ENCODE results near the gene MTA3.

MTA3 gene

DNA sequence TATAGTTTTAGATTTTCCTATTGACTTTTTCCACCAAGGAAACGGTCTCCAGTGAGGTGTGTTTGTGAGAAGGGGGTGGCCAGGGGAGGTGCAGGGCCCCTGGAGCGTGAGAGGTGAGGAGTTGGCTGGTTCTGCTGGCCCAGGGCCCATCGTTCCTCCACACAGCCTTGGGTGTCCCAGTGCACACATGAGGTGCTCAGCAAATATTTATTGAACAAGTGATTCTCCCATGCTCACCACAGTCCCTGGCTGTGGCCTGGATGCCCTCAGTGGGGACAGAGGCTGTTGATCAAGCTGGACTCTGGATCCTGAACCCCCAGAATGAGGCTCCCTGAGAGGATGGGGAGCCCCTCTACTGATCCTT is 219.0 kb downstream of the MTA3 start:
- no peak for DNase-seq (ENCODE audit: low read depth)

DNA sequence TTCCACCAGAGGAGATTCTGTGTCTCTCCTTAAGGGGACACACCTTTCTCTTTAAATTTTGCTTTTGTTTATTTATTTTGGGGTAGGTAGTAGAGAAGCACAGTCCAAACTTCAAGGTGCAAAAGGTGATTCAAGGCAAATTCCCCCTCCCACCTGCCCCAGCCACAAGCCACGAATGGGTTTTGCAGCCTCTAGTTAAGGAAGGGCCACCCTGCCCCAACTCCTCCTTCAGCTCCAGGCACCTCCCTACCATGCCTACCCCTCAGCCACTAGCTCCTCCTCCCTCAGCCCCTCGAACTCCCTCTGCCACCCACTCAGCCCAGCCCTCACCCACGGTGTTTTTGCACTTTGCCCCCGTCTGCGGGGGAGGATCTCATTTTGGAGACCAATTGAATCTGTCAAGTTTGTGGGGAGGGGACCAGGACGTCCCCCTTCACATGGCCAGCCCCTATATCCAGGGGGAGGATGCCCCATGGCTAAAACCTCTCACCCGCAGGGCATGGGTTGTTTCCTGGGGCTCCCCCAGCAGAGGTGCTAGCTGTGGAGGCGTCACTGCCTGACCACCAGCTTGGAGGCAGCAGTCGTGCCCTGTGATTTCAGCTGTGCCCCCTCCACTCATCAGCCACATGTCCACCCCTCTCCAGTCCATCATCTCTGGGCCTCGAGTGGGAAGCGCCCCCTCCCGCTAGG is 219.5 kb downstream of the MTA3 start:
- no peak for DNase-seq (ENCODE audit: low read depth)

DNA sequence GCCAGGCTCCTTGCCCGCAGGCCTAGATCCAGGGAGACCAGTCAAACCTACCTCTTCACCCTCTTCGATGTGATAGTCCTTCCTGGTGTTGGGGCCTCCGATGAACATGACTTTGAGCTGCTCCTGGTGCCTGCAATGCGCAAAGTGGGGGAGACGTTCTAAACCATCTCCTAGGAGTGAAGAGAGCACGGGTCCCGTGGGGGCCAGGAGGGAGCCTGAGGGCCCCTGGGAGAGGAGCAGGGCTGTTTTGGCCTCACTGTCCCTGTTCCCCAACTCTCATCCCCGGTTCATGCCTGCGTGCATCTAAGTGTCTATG is 220.0 kb downstream of the MTA3 start:
- no peak for DNase-seq (ENCODE audit: low read depth)

DNA sequence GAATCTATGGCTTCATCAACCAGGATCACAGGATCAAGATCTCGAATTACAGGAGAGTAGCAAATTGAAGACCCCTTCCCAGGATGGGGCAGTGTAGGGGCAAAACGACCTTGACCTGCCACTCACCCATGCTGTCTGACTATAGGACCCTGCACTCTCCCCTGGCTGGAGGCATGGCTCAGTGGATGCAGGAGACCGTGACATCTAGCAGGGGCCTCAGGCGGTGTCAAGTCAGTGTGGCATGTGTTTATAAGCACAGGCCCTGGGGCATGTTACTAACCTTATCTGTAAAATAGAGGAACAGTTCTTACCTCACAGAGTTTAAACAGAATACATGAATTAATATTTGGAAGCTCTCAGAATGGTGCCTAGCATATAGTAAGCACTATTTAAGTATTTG is 220.4 kb downstream of the MTA3 start:
- no peak for DNase-seq (ENCODE audit: low read depth)

DNA sequence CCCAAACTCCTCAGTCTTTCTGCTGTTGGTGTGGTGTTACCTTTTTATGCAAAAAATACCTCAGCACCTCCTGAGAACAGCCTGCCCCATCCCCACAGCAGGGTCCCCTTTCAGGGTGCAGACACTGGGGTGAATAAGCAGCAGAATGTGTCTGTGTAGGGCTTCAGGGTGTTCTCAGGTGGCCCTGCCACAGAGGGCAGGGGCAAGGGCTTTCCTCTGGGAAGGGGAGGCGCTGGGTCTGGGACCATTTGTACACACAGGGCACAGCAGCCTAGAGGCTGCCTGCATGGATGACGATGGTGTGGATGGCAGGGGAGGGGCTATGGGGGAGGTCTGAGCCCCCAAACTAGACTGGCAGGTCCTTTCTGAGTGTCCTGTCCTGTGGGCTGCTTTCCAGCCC is 221.3 kb downstream of the MTA3 start:
- no peak for DNase-seq (ENCODE audit: low read depth)

DNA sequence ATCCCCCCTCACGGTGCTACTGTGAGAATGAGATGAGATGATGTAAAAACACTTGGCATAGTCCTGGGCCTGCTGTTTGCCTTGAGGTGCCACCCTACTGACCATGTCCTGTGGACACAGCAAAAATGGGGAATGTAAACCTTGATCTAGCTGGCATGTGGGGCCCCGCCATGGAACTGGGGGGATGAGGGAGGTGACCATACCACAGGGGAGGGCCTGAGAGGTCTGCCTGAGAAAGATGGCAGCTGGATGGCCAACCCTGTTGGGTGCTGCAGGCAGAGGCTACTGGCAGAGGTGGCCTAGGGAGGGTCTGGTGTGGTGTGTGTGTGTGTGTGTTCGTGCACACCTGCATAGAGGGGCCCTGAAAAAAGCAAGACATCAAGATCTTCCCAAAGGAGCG is 223.2 kb downstream of the MTA3 start:
- no peak for DNase-seq (ENCODE audit: low read depth)

DNA sequence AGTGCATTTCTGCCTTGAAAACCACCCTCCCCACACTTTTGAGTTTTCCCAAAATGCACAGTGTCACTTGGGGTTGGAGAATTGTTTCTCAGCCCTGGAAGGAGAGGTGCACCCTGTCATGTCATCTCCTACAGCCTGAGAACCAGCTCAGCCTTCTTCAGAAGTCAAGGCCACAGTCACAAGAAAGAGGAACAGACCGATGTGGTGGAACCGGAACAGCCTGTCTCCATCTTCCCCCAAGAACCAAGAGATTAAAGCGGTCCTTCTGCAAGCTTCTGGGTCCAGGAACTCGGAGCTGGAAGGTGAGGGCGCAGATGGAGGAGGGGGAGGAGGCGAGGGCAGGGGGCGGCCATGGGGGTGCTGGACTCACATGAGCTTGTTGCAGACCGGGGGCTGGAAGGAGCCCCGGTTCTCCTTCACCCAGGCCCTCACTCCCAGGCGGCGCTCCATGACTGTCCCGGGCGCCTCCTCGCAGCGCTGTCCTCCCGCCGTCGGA is 223.7 kb downstream of the MTA3 start:
- DNase-seq (ENCODE audit: low read depth), result no peak

DNA sequence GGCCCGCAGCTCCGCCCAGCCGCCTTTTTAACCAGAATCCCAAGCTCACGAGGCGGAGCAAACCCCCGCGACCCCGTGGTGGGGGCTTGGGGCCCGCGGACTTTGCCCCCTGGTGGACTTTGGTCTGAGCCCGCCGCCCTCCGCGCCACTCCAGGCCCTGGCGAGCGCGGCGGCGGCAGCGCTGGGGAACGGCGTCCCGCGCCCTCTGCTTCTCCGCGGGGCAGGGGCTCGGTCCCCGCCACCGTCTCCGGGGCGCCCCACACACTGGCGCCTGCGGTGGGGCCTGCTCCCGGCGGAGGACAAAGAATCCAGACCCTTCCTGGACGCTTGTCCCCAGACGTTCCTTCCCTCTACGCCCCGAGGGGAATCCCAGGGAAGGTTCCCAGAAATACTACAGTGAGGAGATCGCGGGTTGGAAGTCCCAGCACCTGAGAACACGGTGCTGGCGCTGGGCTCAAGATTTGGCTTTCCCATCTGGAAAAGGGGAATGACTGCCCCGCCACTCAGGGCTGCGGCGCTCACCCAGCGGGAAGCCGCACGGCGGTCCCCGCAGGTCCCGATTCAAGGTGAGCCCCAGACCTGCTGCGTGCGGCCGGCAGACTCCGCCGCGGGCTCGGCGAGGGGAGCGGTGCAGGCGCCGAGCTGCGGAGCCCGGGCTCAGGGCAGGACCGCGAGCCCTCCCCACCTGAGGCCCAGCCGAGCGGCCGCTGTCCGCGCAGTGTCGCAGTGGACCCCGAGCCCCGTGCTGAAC is 224.3 kb downstream of the MTA3 start, which contains the start of gene HAAO:
Gene HAAO (minus strand): TSS at position 1 of the 751 bp plus-strand sequence. CDS start 47 bp downstream, outside the sequence.
- no peak for DNase-seq (ENCODE audit: low read depth)

DNA sequence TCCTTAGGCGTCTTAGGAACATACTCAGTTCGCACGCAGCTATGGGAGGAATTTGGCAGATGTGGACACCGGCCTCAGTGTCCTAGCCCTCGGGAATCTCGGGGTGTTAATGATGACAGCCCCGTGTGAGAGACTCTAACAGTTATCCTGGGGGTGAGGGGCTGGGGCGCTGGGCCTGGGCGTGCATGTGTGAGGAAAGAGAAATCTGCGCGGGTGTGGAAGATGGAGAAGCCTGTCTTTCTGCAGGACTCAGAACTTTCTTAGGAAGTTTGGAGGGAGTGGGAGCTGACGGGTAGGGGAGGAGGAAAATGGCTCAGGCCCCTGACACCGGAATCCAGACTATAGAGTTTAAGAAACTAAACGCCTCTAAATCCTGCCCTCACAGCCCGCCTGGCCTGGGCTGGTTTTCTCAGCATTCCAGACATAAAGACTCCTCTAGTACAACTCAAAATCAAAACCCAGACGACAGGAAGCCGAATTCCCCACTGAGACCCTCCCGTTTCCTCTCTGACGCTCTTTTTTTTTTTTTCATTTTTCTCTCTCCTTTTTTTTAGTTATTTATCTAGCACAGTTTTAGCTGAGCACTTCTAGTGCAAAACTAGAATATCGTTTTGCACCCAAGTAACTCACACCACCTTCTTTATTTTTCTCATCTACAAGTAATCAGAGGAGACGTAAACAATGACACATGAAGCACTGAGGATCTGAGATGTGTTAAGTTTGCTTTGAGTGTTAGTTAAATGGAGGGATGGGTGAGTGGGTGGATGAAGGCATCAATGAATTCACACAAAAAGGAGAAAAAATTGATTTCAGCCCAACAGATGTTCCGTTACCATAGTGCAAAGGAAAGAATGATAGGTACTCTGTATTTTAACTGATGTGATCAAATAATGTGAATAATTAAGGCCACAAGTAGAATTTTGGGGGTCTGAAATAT is 225.2 kb downstream of the MTA3 start:
- no peak for DNase-seq (ENCODE audit: low read depth)

DNA sequence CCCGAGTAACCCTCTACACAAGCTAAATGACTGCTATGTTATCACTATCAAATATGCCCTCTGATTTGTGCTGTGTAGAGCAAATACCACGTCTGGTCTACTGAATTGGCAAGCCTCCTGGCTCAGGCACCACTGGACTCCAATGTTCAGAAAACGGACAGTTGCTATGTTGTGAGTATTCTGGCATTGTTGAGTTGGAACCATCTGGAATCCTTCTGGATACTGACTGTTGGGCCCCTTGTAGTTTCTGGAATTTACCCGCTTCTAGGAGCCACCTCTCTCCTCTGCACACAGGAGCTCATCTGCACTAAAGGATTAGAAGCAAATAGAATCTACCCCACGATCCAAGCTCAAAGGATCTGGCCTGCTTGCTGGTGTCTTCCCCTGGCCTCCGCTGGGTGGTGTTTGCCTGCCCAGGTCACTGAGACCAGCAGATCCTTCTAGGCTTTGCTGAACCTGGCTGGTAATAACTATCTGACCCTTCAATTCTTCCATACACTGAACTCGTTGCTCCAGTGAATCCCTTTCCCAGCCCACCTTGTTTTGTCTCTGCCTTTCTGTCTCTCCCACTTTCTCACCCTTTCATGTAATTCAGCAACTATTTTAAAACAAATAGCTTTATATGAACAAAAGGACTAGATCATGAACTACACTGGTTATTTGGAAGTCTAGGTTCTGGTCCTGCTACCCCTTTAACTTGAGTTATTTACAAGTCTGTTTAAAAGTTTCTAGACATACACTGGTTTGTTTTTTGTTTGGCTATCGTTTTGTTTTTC is 226.0 kb downstream of the MTA3 start:
- no peak for DNase-seq (ENCODE audit: low read depth)

DNA sequence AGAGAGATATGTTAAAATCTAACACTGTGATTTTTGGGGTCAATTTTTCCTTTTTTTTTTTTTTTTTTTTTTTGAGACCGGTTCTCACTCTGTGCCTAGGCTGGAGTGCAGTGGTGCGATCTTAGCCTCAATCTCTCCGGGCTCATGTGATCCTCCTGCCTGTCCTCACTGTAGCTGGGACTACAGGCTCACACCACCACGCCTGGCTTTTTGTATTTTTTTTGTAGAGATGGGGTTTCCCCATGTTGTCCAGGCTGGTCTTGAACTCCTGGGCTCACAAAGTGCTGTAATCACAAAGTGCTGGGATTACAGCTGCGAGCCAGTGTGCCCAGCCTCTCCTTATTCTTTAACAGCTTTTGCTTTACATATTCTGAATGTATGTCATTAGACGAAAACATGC is 226.8 kb downstream of the MTA3 start:
- DNase-seq (ENCODE audit: low read depth), result no peak

DNA sequence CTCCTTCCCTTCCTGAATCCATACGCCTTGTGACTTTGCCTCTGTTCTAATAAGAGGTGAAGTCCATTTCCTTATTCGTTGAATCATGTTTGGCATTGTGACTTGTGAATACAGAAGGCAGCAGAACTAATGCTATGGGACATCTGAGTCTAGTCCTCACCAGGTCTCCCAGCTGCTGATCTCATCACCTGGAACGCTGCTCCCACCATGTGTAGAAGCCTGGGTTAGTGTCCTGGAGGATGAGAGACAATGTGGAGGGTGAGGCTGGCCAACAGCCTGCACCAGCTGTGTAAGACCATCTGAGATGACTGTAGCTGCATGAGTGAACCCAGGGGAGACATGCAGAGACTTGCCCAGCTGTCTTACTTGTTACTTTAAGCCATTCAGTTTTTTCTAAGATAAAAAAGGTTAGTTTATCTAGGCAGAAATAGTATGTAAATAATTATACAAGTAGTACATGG is 227.4 kb downstream of the MTA3 start:
- no peak for DNase-seq (ENCODE audit: low read depth)

DNA sequence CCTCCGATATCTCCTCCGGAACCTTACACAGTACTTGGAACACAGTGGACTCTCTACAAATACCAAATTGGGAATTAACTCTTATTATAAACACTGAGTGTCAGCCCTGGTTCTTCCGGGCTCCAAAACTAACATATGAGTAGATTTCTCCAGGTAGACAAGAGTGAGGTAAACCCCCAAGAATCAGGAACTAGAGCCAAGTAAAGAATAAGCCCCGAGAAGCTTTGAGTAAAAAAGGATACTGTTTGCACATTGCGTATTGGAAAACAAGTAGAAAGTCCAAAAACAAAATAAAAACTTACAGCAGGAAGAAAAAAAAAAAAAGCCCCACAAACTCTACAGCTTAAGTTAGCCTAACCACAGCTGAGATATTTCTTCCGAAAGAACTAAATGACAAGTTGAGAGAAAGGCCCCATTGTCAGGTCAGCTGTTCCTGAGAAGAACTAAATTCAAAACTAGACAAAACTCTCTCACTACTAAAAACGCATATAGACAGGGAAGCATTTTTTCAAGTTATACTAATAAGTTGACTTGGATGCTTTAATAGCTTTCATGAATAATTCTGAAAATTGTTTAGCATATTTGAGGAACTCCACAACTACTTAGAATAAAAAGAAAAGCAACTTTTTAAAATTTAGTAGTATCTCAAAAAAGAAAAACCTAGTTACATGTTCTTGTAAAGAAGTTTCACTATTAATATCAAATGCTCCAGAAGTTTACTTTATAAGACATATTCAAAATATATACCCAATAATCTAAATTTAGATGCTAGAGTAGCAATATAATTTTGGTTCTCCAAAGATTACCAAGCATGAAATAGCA is 228.2 kb downstream of the MTA3 start:
- DNase-seq (ENCODE audit: low read depth), result no peak

DNA sequence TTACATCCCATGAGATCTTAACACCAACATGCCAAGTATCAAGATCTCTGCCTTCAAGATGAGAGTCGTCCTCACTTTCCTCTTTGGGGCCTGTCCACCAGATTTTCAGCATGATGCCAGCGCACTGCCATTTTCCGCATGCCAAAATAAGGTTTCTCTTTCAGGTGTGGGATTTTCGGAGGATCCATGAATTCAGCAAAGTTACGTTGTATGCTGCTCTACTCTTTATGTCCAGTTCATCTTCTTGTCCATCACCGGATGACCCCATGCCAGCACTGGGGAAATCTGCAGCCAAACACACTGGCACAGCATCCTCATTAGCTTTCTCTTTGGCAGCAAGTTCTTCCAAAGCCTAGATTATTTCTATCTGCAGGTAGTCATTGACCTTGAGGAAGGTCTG is 228.8 kb downstream of the MTA3 start:
- DNase-seq (ENCODE audit: low read depth), result no peak

DNA sequence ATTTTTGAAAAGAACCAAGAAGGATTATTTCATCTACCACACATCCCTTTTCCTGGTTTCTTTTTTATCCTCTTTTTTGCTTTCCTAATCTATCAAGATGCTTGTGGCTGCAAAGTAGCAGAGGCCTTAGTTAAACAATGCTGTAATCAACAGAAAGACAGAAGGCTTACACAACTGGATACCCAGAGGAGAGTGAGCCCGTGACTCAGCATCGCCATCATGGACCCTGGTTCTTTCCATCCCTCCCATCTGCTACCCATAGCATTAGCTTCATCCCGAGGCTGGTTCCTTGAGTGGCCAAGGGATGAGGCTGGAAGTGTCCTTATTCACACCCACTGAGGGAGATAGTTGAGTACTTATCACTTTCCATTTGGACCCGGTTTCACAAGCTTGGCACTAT is 231.4 kb downstream of the MTA3 start:
- no peak for DNase-seq (ENCODE audit: low read depth)

DNA sequence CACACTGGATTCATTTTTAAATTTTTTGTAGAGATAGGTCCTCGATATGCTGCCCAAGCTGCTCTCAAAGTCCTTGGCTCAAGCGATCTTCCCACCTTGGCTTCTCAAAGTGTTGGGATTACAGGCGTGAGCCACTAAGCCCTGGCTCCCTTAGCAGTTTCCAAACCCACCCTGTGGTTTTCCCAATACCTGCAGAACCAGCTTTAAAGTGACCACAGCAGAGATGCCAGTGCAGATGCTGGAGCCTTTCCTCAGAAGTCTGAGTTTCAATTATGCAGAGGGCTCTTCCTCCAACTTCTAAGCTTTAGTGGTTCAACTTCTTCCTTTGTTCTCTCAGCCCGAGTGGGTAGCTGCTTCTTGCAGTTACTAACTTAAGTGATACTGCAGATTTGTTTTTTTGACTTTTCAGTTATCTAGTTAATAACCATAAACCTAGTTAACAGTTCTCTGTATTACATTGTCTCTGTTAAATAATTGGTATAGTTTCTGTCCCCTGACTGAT is 232.1 kb downstream of the MTA3 start:
- DNase-seq (ENCODE audit: low read depth), result no peak

DNA sequence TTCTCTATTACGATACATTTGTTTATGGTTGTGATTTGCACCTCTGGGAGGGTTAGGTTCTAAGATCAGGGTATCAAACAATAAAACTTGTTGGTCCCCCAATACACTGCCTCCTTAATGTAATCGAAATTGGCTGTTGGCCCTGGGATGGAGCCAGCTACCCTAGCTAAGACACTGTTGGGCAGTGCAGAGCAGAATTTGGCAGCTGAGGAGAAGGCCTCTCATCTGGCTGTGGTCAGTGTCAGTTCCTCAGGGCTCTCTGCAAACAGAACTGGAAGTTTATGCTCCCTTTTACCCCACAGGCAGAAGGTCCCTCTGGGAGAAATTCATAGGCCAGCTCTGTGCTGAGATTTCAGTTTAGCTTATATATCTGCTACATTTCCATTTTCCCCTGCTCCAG is 232.5 kb downstream of the MTA3 start:
- DNase-seq (ENCODE audit: low read depth), result no peak

DNA sequence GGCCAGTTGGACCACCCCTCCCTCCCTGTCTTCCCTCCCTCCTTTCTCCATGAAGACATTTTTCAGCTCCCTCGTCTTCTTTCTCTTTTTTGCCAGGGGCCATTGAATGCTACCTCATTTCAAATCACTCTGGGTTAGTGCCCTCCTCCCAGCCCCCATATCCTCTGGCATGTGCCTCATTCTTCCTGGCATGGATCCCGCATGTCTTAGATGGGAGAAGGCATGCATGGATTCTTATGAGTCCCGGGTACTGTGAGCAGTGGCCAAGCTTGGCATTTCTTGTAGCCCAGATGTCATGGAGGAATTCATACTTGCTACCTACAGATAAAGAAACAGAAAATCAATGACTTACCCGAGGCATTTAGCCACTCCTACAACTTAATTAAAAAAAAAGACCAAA is 232.9 kb downstream of the MTA3 start:
- DNase-seq (ENCODE audit: low read depth), result no peak

DNA sequence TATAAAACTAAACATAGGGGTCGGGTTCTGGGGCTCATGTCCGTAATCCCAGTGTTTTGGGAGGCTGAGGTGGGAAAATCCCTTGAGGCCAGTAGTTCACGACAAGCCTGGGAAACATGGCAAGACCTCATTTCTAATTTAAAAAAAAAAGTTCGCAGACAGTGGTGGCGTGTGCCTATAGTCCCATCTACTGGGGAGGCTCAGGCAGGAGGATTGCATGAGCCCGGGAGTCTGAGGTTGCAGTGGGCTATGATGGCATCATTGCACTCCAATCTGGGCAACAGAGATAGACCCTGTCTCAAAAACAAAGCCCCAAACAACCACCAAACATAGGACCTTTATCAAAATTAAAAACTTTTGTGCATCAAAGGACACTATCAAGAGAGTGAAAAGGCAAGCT is 233.7 kb downstream of the MTA3 start:
- DNase-seq (ENCODE audit: low read depth), result no peak

DNA sequence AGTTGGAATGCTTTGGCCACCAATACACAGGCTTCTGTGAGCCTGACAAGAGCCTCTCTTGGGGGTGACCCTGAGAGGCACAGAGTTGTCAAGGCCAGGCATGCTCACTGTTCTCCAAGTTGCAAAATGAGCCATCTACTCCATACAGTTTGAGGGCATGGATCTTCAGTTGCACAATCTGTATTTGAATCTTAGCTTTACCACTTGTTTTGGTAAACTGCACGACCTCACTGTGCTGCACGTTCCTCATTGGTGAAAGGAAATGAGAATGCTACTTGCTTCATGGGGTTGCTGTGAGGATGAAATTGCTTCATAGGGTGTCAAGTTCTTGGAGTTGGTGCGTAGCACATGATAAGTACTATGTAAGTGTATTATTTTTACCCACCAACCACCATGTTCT is 235.9 kb downstream of the MTA3 start:
- no peak for DNase-seq (ENCODE audit: low read depth)

DNA sequence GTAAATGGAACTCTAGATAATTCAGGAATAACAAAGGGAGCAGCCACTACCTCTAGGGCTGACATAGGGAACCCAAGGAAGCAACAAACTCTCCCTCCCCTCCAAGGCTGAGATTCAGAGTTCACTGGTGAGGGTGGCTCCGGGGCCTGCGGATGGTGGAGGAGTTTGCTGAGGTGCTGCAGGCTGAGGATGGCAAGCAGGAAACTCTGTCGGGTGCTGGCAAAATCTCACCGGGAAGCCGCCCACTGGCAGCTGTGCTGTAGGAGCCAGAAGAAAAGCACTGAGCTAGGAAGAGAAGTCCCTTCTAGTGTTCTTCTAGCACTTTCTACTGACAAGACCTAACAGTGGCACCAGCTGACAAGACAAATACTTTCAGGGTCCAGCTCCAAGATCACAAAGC is 236.5 kb downstream of the MTA3 start:
- no peak for DNase-seq (ENCODE audit: low read depth)
